H9 (cell line): ENCODE results near the gene UPK3A. TPM values are rescaled to one million over a fixed set of nuclear protein-coding genes. Genes with fewer than 3 reads are reported as not detected.

ENCODE experiments used
- DNase-seq: peaks from one replicate; pipeline ENCODE4 v3.0.0-alpha.2; 2017
- H2AFZ ChIP-seq: one replicate; pipeline ENCODE4 v1.6.1; 2013; ENCODE audit warnings: mild to moderate bottlenecking, low read length, control low read depth, moderate library complexity
- H2AK5ac ChIP-seq: 2 replicates; pipeline ENCODE4 v1.6.1; 2013; ENCODE audit warnings: low read length, control low read depth, mixed read lengths; ENCODE audit not compliant: insufficient read length
- H2BK120ac ChIP-seq: one replicate; pipeline ENCODE4 v1.6.1; 2013; ENCODE audit warnings: low read depth, mild to moderate bottlenecking, low read length, control low read depth, inconsistent platforms; ENCODE audit not compliant: poor library complexity, severe bottlenecking
- H2BK12ac ChIP-seq: 2 replicates; pipeline ENCODE4 v1.6.1; 2013; ENCODE audit warnings: low read length, control low read depth, mixed read lengths, low read depth; ENCODE audit not compliant: insufficient read length
- H2BK15ac ChIP-seq: 2 replicates; pipeline ENCODE4 v1.6.1; 2013; ENCODE audit warnings: low read depth, low read length, control low read depth
- H2BK20ac ChIP-seq: one replicate; pipeline ENCODE4 v1.6.1; 2013; ENCODE audit warnings: low read depth, mild to moderate bottlenecking, low read length, control low read depth, inconsistent platforms; ENCODE audit not compliant: poor library complexity, severe bottlenecking
- H2BK5ac ChIP-seq: 2 replicates; pipeline ENCODE4 v1.6.1; 2013; ENCODE audit warnings: low read length, control low read depth, mixed read lengths; ENCODE audit not compliant: insufficient read length
- H3K14ac ChIP-seq: 2 replicates; pipeline ENCODE4 v1.6.1; 2013; ENCODE audit warnings: low read length, control low read depth; ENCODE audit not compliant: insufficient read depth
- H3K18ac ChIP-seq: 2 replicates; pipeline ENCODE4 v1.6.1; 2013; ENCODE audit warnings: low read depth, mild to moderate bottlenecking, mixed read lengths, low read length, control low read depth; ENCODE audit not compliant: insufficient read length
- H3K23ac ChIP-seq: 2 replicates; pipeline ENCODE4 v1.6.1; 2013; ENCODE audit warnings: low read length, control low read depth, mixed read lengths, low read depth; ENCODE audit not compliant: insufficient read length
- H3K23me2 ChIP-seq: 2 replicates; pipeline ENCODE4 v1.6.1; 2013; ENCODE audit warnings: low read depth, mild to moderate bottlenecking, mixed read lengths, low read length, control low read depth; ENCODE audit not compliant: insufficient read length, poor library complexity, severe bottlenecking
- H3K27ac ChIP-seq: 2 replicates; pipeline ENCODE4 v1.5.1; 2013; ENCODE audit warnings: low read length, control low read depth, mixed read lengths, low read depth; ENCODE audit not compliant: insufficient read length
- H3K27me3 ChIP-seq: 2 replicates; pipeline ENCODE4 v1.6.1; 2013; ENCODE audit warnings: low read length, control low read depth, inconsistent platforms; ENCODE audit not compliant: insufficient read depth
- H3K4ac ChIP-seq: 2 replicates; pipeline ENCODE4 v1.6.1; 2013; ENCODE audit warnings: low read depth, mild to moderate bottlenecking, control low read depth, inconsistent platforms, low read length, moderate library complexity
- H3K4me1 ChIP-seq: 2 replicates; pipeline ENCODE4 v1.6.1; 2013; ENCODE audit warnings: low read length, control low read depth, inconsistent platforms; ENCODE audit not compliant: insufficient read depth
- H3K4me2 ChIP-seq: 2 replicates; pipeline ENCODE4 v1.6.1; 2013; ENCODE audit warnings: low read length, control low read depth, mixed read lengths; ENCODE audit not compliant: insufficient read length, insufficient read depth
- H3K56ac ChIP-seq: 2 replicates; pipeline ENCODE4 v1.6.1; 2013; ENCODE audit warnings: low read depth, mild to moderate bottlenecking, mixed read lengths, low read length, control low read depth; ENCODE audit not compliant: insufficient read length
- H3K79me1 ChIP-seq: 2 replicates; pipeline ENCODE4 v1.6.1; 2013; ENCODE audit warnings: low read depth, mild to moderate bottlenecking, moderate library complexity, low read length, control low read depth, inconsistent platforms; ENCODE audit not compliant: insufficient read depth, poor library complexity, severe bottlenecking
- H3K79me2 ChIP-seq: 2 replicates; pipeline ENCODE4 v1.6.1; 2013; ENCODE audit warnings: low read length, control low read depth, inconsistent platforms; ENCODE audit not compliant: insufficient read depth
- H3K9ac ChIP-seq: 2 replicates; pipeline ENCODE4 v1.6.1; 2013; ENCODE audit warnings: low read length, control low read depth, mixed read lengths; ENCODE audit not compliant: insufficient read length; ENCODE audit errors: extremely low read depth
- H3K9me3 ChIP-seq: one replicate; pipeline ENCODE4 v1.6.1; 2013; ENCODE audit warnings: low read depth, low read length, inconsistent platforms; ENCODE audit not compliant: control insufficient read depth
- H3T11ph ChIP-seq: one replicate; pipeline ENCODE4 v1.6.1; 2013; ENCODE audit warnings: mild to moderate bottlenecking, low read length, control low read depth, inconsistent platforms
- H4K20me1 ChIP-seq: one replicate; pipeline ENCODE4 v1.6.1; 2013; ENCODE audit not compliant: control insufficient read depth, insufficient read length, insufficient read depth
- H4K5ac ChIP-seq: 2 replicates; pipeline ENCODE4 v1.6.1; 2013; ENCODE audit warnings: low read depth, mild to moderate bottlenecking, mixed read lengths, low read length, control low read depth; ENCODE audit not compliant: insufficient read length
- H4K8ac ChIP-seq: replicated peaks from 2 replicates; pipeline ENCODE4 v1.6.1; 2013; ENCODE audit warnings: low read length, control low read depth, mixed read lengths, low read depth; ENCODE audit not compliant: insufficient read length
- H4K91ac ChIP-seq: 2 replicates; pipeline ENCODE4 v1.6.1; 2013; ENCODE audit warnings: low read depth, mild to moderate bottlenecking, moderate library complexity, mixed read lengths, low read length, control low read depth; ENCODE audit not compliant: insufficient read length
- H3K27ac Mint-ChIP-seq, 3 experiments: 2 replicates in 2 of 3; 3 replicates in 1 of 3; pipeline ENCODE4 v1.8.0; 2020 to 2021; ENCODE audit warnings: mixed read lengths in 3 of 3, mild to moderate bottlenecking in 1 of 3, moderate library complexity in 1 of 3
- H3K27me3 Mint-ChIP-seq: 2 replicates; pipeline ENCODE4 v1.8.0; 2021; ENCODE audit warnings: low read depth, mild to moderate bottlenecking, moderate library complexity, mixed read lengths
- H3K36me3 Mint-ChIP-seq, 3 experiments: 2 replicates in 2 of 3; 3 replicates in 1 of 3; pipeline ENCODE4 v1.8.0; 2020 to 2021; ENCODE audit warnings: low read depth in 3 of 3, mixed read lengths in 3 of 3; ENCODE audit not compliant: insufficient read depth in 1 of 3
- H3K4me1 Mint-ChIP-seq, 2 experiments: 2 replicates each; pipeline ENCODE4 v1.8.0; 2020; ENCODE audit warnings: mixed read lengths in 2 of 2
- H3K4me3 Mint-ChIP-seq, 2 experiments: 2 replicates in 1 of 2; 3 replicates in 1 of 2; pipeline ENCODE4 v1.8.0; 2020 to 2021; ENCODE audit warnings: mild to moderate bottlenecking in 2 of 2, mixed read lengths in 2 of 2, moderate library complexity in 1 of 2
- H3K9me3 Mint-ChIP-seq, 2 experiments: 2 replicates in 1 of 2; 3 replicates in 1 of 2; pipeline ENCODE4 v1.8.0; 2020; ENCODE audit warnings: mild to moderate bottlenecking in 2 of 2, mixed read lengths in 2 of 2, moderate library complexity in 1 of 2
- CTCF ChIP-seq: fragments of 200-600 bp; sonication (generic); conservative IDR thresholded peaks from 3 replicates; pipeline ENCODE4 v1.8.0; 2021; ENCODE audit warnings: antibody characterized with exemption, mild to moderate bottlenecking
- WGBS: extraction: QIAGEN DNeasy Blood & Tissue Kit; methylation state at CpG from one replicate; pipeline ENCODE4 v1.1.7; 2013; ENCODE audit warnings: missing lambda C conversion rate, low lambda C conversion rate, mixed read lengths; ENCODE audit not compliant: insufficient read length; ENCODE audit errors: extremely low coverage; 5-methylcytosine and 5-hydroxymethylcytosine counted together
- total RNA-seq: library from RNA; stranded (reverse); gene quantifications from 2 replicates; pipeline ENCODE4 v1.2.1, GENCODE V29; 2021

The UPK3A gene
- total RNA-seq, 1 experiment from 2014 or later, result not detected

GRCh38 chr22:45298934-45299505, 14.3 kb downstream of the UPK3A start:
- Histone ChIP-seq H3K9me3 (no peaks in the 10 kb centered on the region), H3K27ac (no peak overlapping the region), H2AK5ac (no peak overlapping the region), H3T11ph (no peak overlapping the region), H2BK120ac (no peak overlapping the region), H2BK15ac (no peak overlapping the region), H2AFZ (peak overlapping the region; percentile 6), H3K23ac (no peak overlapping the region), H3K4me2 (no peak overlapping the region), H3K79me2 (no peaks in the 10 kb centered on the region), H3K23me2 (no peaks in the 10 kb centered on the region), H3K79me1 (no peaks in the 10 kb centered on the region), H4K5ac (no peak overlapping the region), H2BK5ac (no peak overlapping the region), H3K27me3 (no peaks in the 10 kb centered on the region), H4K20me1 (no peaks in the 10 kb centered on the region), H2BK20ac (no peak overlapping the region), H3K9ac (no peak overlapping the region), H3K4ac (no peak overlapping the region), H3K14ac (peak overlapping the region; percentile 24; the same call in 1 of the 2 replicates), H3K56ac (no peak overlapping the region), H2BK12ac (no peak overlapping the region), H3K18ac (peak overlapping the region; percentile 40), H3K4me1 (no peaks in the 10 kb centered on the region; the same call in 1 of the 2 replicates), H4K91ac (no peak overlapping the region), H4K8ac (no peak overlapping the region)
- H3K9me3 Mint-ChIP-seq, result no peaks in the 10 kb centered on the region
- no peak overlapping the region for H3K4me3 Mint-ChIP-seq
- no peak for TF ChIP-seq CTCF
- no peak overlapping the region for H3K27ac Mint-ChIP-seq
- H3K27me3 Mint-ChIP-seq, result peaks cover 13% of the 10 kb centered on the region
- H3K36me3 Mint-ChIP-seq, result no peaks in the 10 kb centered on the region
- no CpG with 5 or more reads among the region's 15 CpGs for WGBS
- DNase-seq, result peak; percentile 57
- H3K4me1 Mint-ChIP-seq, result peaks cover 14 to 19% of the 10 kb centered on the region in 2 experiments
